KMS-11 (cell line): ENCODE measurements around the gene POU6F2.

Experiments used
- H2AFZ ChIP-seq: fragments of 200-600 bp; sonication (generic); 2 replicates; pipeline ENCODE4 v1.6.1; 2016; ENCODE audit warnings: antibody characterized with exemption, mixed run types, low read depth
- H3K27ac ChIP-seq: fragments of 200-600 bp; sonication (generic); 2 replicates; pipeline ENCODE4 v1.6.1; 2016; ENCODE audit warnings: mild to moderate bottlenecking, mixed run types
- H3K27me3 ChIP-seq: fragments of 200-600 bp; sonication (generic); 2 replicates; pipeline ENCODE4 v1.6.1; 2017; ENCODE audit warnings: mild to moderate bottlenecking, low read depth, mixed run types, moderate library complexity; ENCODE audit not compliant: insufficient read depth
- H3K36me3 ChIP-seq: fragments of 200-600 bp; sonication (generic); 2 replicates; pipeline ENCODE4 v1.6.1; 2017; ENCODE audit warnings: mild to moderate bottlenecking, mixed run types; ENCODE audit not compliant: insufficient read depth
- H3K4me1 ChIP-seq: fragments of 200-600 bp; sonication (generic); 2 replicates; pipeline ENCODE4 v1.6.1; 2016; ENCODE audit warnings: mild to moderate bottlenecking, low read depth, mixed run types; ENCODE audit not compliant: poor library complexity, severe bottlenecking
- H3K4me2 ChIP-seq: fragments of 200-600 bp; sonication (generic); 2 replicates; pipeline ENCODE4 v1.7.0; 2016; ENCODE audit warnings: mild to moderate bottlenecking, mixed run types
- H3K4me3 ChIP-seq: fragments of 200-600 bp; sonication (generic); IDR thresholded peaks from 2 replicates; pipeline ENCODE4 v1.6.1; 2017; ENCODE audit warnings: low read depth, low read length, mixed read lengths; ENCODE audit not compliant: insufficient read depth
- H3K79me2 ChIP-seq: fragments of 200-600 bp; sonication (generic); 2 replicates; pipeline ENCODE4 v1.6.1; 2016; ENCODE audit warnings: low read depth, mixed run types; ENCODE audit not compliant: insufficient read depth
- H3K9ac ChIP-seq: fragments of 200-600 bp; sonication (generic); 2 replicates; pipeline ENCODE4 v1.6.1; 2016; ENCODE audit warnings: mild to moderate bottlenecking, mixed run types
- H4K20me1 ChIP-seq: fragments of 200-600 bp; sonication (generic); 2 replicates; pipeline ENCODE4 v1.6.1; 2016; ENCODE audit warnings: mild to moderate bottlenecking, mixed run types; ENCODE audit not compliant: insufficient read depth
- TF ChIP-seq, protein P1 (sequence below): fragments of 200-600 bp; sonication (generic); conservative IDR thresholded peaks from 2 replicates; pipeline ENCODE4 v1.6.1; 2017; ENCODE audit warnings: low read depth, mild to moderate bottlenecking, antibody characterized with exemption, low read length, moderate library complexity, mixed read lengths

The POU6F2 gene

DNA sequence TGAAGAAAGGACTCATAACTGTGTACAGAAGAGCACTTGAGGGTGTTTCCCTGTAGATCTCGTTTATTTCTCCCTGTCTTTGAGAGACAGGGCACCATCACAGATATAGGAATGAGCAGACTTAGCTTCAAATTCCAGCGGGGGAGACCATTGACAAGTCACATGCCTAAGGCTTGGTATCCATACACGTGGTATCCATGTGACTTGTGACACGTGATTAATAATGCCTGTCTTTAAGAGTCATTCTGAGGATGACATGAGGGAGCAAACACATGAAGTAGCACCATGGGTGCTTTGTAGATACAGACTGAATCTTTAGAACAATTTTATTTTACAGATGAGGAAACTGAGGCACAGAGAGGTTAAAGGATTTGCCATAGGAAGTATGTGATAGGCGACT, 292.3 kb downstream of the POU6F2 start:
- no peak overlapping the region for H3K4me2 ChIP-seq
- no peaks in the 10 kb centered on the region for H3K27me3 ChIP-seq
- H2AFZ ChIP-seq = no peak overlapping the region
- TF ChIP-seq, protein P1, sequence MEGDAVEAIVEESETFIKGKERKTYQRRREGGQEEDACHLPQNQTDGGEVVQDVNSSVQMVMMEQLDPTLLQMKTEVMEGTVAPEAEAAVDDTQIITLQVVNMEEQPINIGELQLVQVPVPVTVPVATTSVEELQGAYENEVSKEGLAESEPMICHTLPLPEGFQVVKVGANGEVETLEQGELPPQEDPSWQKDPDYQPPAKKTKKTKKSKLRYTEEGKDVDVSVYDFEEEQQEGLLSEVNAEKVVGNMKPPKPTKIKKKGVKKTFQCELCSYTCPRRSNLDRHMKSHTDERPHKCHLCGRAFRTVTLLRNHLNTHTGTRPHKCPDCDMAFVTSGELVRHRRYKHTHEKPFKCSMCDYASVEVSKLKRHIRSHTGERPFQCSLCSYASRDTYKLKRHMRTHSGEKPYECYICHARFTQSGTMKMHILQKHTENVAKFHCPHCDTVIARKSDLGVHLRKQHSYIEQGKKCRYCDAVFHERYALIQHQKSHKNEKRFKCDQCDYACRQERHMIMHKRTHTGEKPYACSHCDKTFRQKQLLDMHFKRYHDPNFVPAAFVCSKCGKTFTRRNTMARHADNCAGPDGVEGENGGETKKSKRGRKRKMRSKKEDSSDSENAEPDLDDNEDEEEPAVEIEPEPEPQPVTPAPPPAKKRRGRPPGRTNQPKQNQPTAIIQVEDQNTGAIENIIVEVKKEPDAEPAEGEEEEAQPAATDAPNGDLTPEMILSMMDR = no peak
- H4K20me1 ChIP-seq = no peaks in the 10 kb centered on the region
- H3K4me3 ChIP-seq = no peak overlapping the region
- no peaks in the 10 kb centered on the region for H3K36me3 ChIP-seq
- no peak overlapping the region for H3K27ac ChIP-seq
- no peaks in the 10 kb centered on the region for H3K4me1 ChIP-seq
- no peak overlapping the region for H3K9ac ChIP-seq
- no peaks in the 10 kb centered on the region for H3K79me2 ChIP-seq

DNA sequence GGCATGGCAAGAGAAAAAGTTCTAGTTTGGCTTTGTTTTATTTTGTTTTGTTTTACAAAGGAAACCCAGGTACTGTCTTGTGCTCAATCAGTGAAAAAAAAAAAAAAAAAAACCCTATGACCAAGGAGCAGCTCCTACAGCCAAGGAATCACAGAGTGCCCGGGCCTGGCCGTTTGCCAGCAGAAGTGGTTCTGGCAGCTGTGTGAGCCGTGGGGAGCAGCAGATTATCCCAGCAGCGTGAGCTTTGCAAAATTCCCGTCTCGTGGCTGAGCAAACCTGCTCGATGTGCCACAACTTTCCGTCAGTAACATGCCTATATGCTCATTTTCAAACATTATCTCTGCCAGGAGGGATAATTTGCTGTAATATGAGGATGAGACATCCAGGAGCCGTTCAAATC, 293.7 kb downstream of the POU6F2 start:
- Histone ChIP-seq H4K20me1 (no peaks in the 10 kb centered on the region), H3K27me3 (no peaks in the 10 kb centered on the region), H3K27ac (no peak overlapping the region), H2AFZ (no peak overlapping the region), H3K9ac (no peak overlapping the region), H3K4me3 (no peak overlapping the region), H3K79me2 (no peaks in the 10 kb centered on the region), H3K36me3 (no peaks in the 10 kb centered on the region), H3K4me2 (no peak overlapping the region), H3K4me1 (no peaks in the 10 kb centered on the region)
- TF ChIP-seq, protein P1 = no peak

DNA sequence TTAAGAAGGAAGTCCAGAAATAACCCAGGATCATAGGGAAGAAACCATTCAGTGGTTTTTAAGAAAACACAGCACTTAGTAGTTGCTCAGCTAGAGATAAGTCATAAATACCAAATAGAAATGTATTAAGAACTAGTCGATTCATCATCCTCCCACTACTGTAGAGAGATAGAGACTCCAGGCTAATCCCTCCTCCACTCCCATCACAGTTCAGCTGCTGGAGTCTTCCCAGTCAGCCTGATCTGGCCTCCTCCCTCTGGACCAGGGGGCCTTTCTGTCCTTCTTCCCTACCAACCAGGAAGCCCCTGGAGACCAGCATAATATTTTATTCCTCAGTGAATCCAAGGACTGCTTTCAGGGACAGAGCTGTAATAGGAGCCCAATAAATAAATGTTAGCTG, 294.4 kb downstream of the POU6F2 start:
- TF ChIP-seq, protein P1 = no peak
- no peaks in the 10 kb centered on the region for H3K36me3 ChIP-seq
- H2AFZ ChIP-seq = no peak overlapping the region
- no peak overlapping the region for H3K4me3 ChIP-seq
- no peaks in the 10 kb centered on the region for H4K20me1 ChIP-seq
- no peaks in the 10 kb centered on the region for H3K27me3 ChIP-seq
- H3K27ac ChIP-seq = no peak overlapping the region
- H3K79me2 ChIP-seq = no peaks in the 10 kb centered on the region
- H3K4me2 ChIP-seq = no peak overlapping the region
- no peaks in the 10 kb centered on the region for H3K4me1 ChIP-seq
- H3K9ac ChIP-seq = no peak overlapping the region

DNA sequence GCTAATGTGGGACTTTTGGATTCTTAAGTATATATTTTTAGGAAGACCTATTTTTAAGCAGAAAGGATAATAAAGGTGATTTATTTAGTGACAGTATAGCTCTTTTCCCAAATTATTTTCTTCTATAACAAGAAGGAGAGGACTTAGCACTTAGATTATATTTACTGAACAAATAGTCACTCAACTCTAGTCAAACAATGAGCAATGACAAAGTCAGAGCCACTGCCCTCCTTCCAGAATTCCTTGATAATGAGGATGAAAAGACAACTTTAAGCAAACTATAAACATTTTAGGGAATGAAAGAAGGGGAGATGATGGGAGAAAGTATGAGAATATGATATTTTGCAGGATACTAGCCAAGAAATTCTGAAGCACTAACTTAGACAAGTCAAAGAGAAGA, 295.0 kb downstream of the POU6F2 start:
- TF ChIP-seq, protein P1 = no peak
- H3K9ac ChIP-seq = no peak overlapping the region

More for the DNA sequence above, 295.0 kb downstream of the POU6F2 start:
- no peak overlapping the region for H3K27ac ChIP-seq
- H2AFZ ChIP-seq = no peak overlapping the region
- H3K4me2 ChIP-seq = no peak overlapping the region
- H3K79me2 ChIP-seq = no peaks in the 10 kb centered on the region
- no peaks in the 10 kb centered on the region for H3K36me3 ChIP-seq
- H3K4me3 ChIP-seq = no peak overlapping the region
- H3K4me1 ChIP-seq = no peaks in the 10 kb centered on the region
- H3K27me3 ChIP-seq = no peaks in the 10 kb centered on the region
- H4K20me1 ChIP-seq = no peaks in the 10 kb centered on the region
